Activated CD4-positive, alpha-beta T cell treated with anti-CD3 and anti-CD28 coated beads for 36 hours (primary cell): ENCODE measurements around the gene FRK. TPM values are rescaled to one million over a fixed set of nuclear protein-coding genes. Genes with fewer than 3 reads are reported as not detected.
"Not testable (repeated sequence)": the region's sequence is repeated elsewhere in the genome, so short reads cannot be mapped to it uniquely, and the experiment has no call there.

ENCODE experiments used
- ATAC-seq: fragments of 200-7000 bp; cut with Tn5 transposase; one replicate; pipeline ENCODE4 v1.10.0; 2021; ENCODE audit warnings: mild to moderate bottlenecking, moderate library complexity
- CTCF ChIA-PET: fragments of 350-600 bp; sonication (Branson Sonifier 250); formaldehyde crosslinking; loops from one replicate; lab custom pipeline; 2021; ENCODE audit warnings: antibody characterized with exemption; lab: Charles Lee
- POLR2A ChIA-PET: fragments of 350-600 bp; sonication (Branson Sonifier 250); formaldehyde crosslinking; loops from one replicate; lab custom pipeline; 2021; ENCODE audit warnings: antibody characterized with exemption, inconsistent platforms; lab: Charles Lee
- DNase-seq: peaks from one replicate; pipeline ENCODE4 v3.0.0-alpha.2; 2020
- H3K27ac Mint-ChIP-seq: one replicate; pipeline ENCODE4 v1.8.0; 2021; ENCODE audit warnings: mixed read lengths
- H3K27me3 Mint-ChIP-seq: one replicate; pipeline ENCODE4 v1.8.0; 2021; ENCODE audit warnings: mixed read lengths
- H3K36me3 Mint-ChIP-seq: one replicate; pipeline ENCODE4 v1.8.0; 2021; ENCODE audit warnings: low read depth, mixed read lengths
- H3K4me1 Mint-ChIP-seq: one replicate; pipeline ENCODE4 v1.8.0; 2021; ENCODE audit warnings: mixed read lengths
- H3K4me3 Mint-ChIP-seq: one replicate; pipeline ENCODE4 v1.8.0; 2021; ENCODE audit warnings: mild to moderate bottlenecking, moderate library complexity, mixed read lengths
- H3K9me3 Mint-ChIP-seq: one replicate; pipeline ENCODE4 v1.8.0; 2021; ENCODE audit warnings: low read depth, mixed read lengths
- intact Hi-C, 2 experiments: fragments of 100-400 bp; cut with DNase I in 1 of 2; cut with micrococcal nuclease in 1 of 2; formaldehyde crosslinking; loops; one replicate each; pipeline versions ENCODE4 v1.14.2 to v1.15.1; 2022 to 2024; cut with DNase I, micrococcal nuclease
- total RNA-seq, 2 experiments: library from RNA; stranded (reverse); gene quantifications; one replicate each; pipeline ENCODE4 v1.2.3, GENCODE V29; 2021

The FRK gene
- total RNA-seq, 2 experiments from 2014 or later, result 0.02 to 0.05 TPM

DNA sequence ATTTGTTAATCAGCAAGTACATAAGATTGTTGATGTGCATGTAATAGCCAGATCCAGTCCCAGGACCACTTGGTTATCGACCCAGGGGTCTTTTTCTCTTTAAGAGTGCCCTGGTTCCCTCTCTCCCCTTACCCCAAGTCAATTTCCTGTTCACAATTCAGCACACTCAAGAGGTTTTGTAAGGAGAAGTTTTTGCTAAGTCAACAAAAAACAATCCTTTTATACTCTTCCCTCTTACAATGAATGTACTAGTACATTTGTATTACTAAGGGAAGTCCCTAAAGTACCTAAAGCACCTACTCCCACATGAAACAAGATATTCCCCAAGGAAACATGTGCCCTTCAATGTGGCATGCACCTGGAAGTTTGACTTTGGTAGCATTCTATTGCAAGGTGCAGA, 38.3 kb upstream of the FRK start:
- Mint-ChIP-seq H3K9me3 (peaks cover 11% of the 10 kb centered on the region), H3K27ac (no peak overlapping the region), H3K4me3 (no peak overlapping the region), H3K27me3 (no peaks in the 10 kb centered on the region), H3K36me3 (peaks cover 9% of the 10 kb centered on the region), H3K4me1 (peaks cover 35% of the 10 kb centered on the region)
- intact Hi-C loops, result loop anchor here in 1 of 2 experiments (10.0 kb wide), 1 partner anchor 204 kb away; no protein-coding TSS in a partner anchor
- no peak for ATAC-seq
- ChIA-PET POLR2A (no interaction called here), CTCF (no interaction called here)
- DNase-seq, result no peak

DNA sequence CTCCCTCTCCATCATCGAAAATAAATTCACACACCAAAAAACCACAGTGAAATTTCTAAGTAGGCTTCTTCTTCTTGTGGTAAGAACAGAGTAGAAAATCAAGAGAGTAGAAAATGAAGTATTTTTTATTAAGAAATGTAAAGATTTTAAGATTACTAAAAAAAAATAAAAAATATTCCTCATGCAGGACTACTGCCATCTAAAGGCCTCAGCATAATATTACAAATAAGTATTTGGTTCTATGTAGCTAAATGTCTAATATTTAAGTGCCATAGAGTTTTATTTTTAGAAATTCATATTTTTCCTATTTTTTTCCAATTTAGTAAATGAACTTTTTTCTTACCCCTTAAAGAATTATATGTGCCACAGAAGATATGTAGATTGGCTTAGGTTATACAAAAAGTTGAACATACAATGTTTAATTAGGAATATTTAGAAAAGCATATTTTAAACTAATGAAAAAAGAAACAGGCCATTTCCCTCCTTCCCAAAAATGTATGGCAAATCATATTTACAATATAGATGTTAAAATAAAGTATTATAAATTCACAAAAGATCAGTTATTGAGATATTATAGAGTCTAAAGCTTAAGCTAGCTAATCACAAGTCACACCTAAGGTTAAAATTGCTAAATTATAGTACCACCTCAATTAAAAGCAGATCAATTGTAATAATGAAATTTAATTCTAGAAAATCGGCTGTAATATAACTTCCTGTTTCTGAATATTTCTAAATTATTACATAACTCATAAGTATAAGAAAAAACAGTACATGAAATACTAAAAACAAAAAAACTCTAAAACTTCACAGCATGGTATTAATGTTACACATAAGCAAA, 36.5 kb upstream of the FRK start:
- Mint-ChIP-seq H3K4me1 (peaks cover 18% of the 10 kb centered on the region), H3K4me3 (no peak overlapping the region), H3K9me3 (peaks cover 11% of the 10 kb centered on the region), H3K27me3 (no peaks in the 10 kb centered on the region), H3K27ac (no peak overlapping the region), H3K36me3 (peaks cover 1% of the 10 kb centered on the region)
- no peak for DNase-seq
- ATAC-seq, result no peak
- CTCF ChIA-PET, result interaction anchor here (0.8 to 1.6 kb wide), 4 partner anchors 26 to 86 kb away, joined by 3 to 6 read pairs (median 3); no protein-coding TSS in a partner anchor
- intact Hi-C loops, result loop anchor here in 1 of 2 experiments (10.0 kb wide), 1 partner anchor 202 kb away; no protein-coding TSS in a partner anchor
- POLR2A ChIA-PET, result no interaction called here

DNA sequence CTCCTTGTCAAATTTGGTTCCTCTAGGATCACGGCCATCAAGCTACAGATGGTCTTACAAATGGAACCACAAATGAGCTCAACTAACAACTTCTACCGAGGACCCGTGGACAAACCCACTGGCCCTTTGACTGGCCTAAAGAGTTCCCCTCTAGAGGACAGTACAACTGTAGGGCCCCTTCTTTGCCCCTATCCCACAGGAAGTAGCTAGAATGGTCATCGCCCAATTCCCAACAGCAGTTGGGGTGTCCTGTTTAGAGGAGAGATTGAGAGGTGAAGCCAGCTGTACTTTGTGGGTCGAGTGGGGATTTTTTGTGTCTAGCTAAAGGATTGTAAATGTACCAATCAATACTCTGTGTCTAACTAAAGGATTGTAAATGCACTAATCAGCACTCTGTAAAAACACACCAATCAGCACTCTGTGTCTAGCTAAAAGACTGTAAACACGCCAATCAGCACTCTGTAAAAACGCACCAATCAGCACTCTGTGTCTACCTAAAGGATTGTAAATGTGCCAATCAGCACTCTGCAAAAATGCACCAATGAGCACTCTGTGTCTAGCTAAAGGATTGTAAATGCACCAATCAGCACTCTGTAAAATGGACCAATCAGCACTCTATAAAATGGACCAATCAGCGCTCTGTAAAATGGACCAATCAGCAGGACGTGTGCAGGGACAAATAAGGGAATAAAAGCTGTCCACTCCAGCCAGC, 35.5 kb upstream of the FRK start:
- H3K27ac Mint-ChIP-seq, H3K36me3 Mint-ChIP-seq, H3K27me3 Mint-ChIP-seq, POLR2A ChIA-PET, ATAC-seq, DNase-seq, H3K4me3 Mint-ChIP-seq, H3K4me1 Mint-ChIP-seq: not testable (repeated sequence)
- intact Hi-C loops, result loop anchor here in 1 of 2 experiments (10.0 kb wide), 1 partner anchor 201 kb away; no protein-coding TSS in a partner anchor
- CTCF ChIA-PET, result interaction anchor here (1.0 to 1.6 kb wide), 3 partner anchors 9 to 85 kb away, joined by 3 to 7 read pairs (median 6); no protein-coding TSS in a partner anchor
- peaks cover 11% of the 10 kb centered on the region for H3K9me3 Mint-ChIP-seq

DNA sequence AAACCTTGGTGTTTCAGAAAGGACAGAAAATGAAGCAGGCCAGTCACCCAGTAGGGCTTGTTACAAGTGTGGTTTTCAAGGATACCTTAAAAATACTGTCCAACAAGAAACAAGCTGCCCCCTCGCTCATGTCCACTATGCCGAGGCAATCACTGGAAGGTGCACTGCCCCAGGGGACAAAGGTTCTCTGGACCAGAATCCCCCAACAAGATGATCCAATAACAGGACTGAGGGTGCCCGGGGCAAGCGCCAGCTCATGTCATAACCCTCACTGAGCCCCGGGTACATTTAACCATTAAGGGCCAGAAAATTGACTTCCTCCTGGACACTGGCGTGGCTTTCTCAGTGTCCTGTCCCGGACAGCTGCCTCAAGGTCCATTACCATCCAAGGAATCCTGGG, 33.4 kb upstream of the FRK start:
- no peaks in the 10 kb centered on the region for H3K4me1 Mint-ChIP-seq
- ChIA-PET CTCF (interaction anchor here (1.2 kb wide), 1 partner anchor 19 kb away, joined by 3 read pairs; no protein-coding TSS in a partner anchor), POLR2A (no interaction called here)
- no peak for DNase-seq
- peaks cover 1% of the 10 kb centered on the region for H3K36me3 Mint-ChIP-seq
- no peak overlapping the region for H3K27ac Mint-ChIP-seq
- intact Hi-C loops, result loop anchor here in 1 of 2 experiments (10.0 kb wide), 1 partner anchor 199 kb away; no protein-coding TSS in a partner anchor
- no peaks in the 10 kb centered on the region for H3K27me3 Mint-ChIP-seq
- no peak overlapping the region for H3K4me3 Mint-ChIP-seq
- H3K9me3 Mint-ChIP-seq, result peaks cover 11% of the 10 kb centered on the region
- no peak for ATAC-seq

DNA sequence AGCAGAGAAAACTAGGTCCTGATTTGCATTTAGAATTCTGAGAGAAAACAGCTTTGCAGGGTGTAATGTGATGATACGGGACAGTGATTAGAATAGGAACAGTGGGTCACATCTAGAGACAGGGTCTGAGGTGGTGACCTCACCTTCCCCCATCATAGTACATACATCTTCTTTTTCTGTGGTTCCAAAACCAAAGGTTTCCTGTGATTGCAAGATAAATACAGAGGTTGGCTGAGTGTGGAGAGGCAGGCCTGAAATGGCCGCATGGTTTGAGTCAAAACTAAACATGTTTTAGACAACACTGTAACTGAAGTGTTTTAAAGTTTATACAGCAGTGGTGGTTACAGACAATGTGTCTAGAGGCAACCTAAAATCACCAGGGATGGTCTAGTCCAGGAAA, 29.6 kb upstream of the FRK start:
- no peak for ATAC-seq
- no peak for DNase-seq
- Mint-ChIP-seq H3K4me1 (no peaks in the 10 kb centered on the region), H3K27ac (no peak overlapping the region), H3K27me3 (peaks cover 2% of the 10 kb centered on the region), H3K36me3 (no peaks in the 10 kb centered on the region), H3K4me3 (no peak overlapping the region), H3K9me3 (no peaks in the 10 kb centered on the region)
- CTCF ChIA-PET, result no interaction called here
- POLR2A ChIA-PET, result no interaction called here
- intact Hi-C loops, result loop anchor here in 1 of 2 experiments (10.0 kb wide), 1 partner anchor 195 kb away; no protein-coding TSS in a partner anchor

DNA sequence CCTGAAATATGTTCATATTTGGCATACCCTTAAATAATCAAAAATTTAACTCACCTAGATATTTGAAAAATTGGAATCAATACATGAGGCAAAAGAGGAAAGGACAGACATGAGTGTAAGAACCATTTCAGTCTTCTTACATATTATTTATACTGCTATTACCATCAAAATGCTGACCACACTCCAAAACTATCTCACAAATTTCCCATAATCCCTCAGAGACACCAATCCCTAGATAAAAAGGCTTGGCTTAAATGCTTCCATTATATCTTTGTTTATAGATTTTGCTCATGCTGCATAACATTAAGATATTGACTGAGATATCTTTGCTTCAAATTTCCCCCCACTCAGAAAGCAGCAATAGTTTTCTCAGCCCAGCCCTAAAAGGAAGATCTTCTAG, 28.3 kb upstream of the FRK start:
- CTCF ChIA-PET, result no interaction called here
- Mint-ChIP-seq H3K27me3 (peaks cover 4% of the 10 kb centered on the region), H3K36me3 (no peaks in the 10 kb centered on the region), H3K9me3 (no peaks in the 10 kb centered on the region), H3K27ac (no peak overlapping the region), H3K4me1 (no peaks in the 10 kb centered on the region), H3K4me3 (no peak overlapping the region)
- ATAC-seq (no peak), DNase-seq (no peak)
- intact Hi-C loops, result no loop called here
- POLR2A ChIA-PET, result no interaction called here

DNA sequence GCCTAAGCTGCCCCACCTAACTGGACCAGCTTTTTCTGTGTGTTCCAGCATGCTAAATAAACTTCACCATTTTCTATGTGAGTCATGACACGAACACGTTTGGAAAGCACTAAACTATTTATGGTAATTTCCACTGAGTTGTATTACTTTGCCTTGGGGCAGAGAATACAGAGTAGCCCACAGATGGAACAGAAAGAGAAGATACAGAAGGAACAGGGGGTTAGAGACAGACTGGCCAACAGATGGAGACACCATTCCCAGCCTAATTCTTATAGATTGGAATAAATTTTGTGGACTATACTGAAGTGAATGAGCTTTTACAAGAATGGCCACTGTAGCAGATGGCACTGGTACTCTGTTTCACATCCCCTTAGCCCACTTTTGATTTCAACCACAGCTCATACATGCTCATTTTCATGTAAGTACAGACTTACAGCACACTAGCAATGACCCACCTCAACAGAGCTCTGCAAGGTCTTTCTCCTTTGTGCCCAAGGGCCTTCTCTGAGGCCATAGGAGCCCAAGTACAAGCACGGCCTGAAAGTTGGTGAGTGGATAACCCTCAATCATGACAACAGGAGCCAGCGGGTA, 26.8 kb upstream of the FRK start:
- ChIA-PET POLR2A (no interaction called here), CTCF (interaction anchor here (0.6 to 2.1 kb wide), 2 partner anchors 8 to 703 kb away, joined by 3 to 7 read pairs; no protein-coding TSS in a partner anchor)
- H3K4me3 Mint-ChIP-seq, result no peak overlapping the region
- no peak overlapping the region for H3K27ac Mint-ChIP-seq
- no peak for ATAC-seq
- no peak for DNase-seq
- no peaks in the 10 kb centered on the region for H3K4me1 Mint-ChIP-seq
- no peaks in the 10 kb centered on the region for H3K9me3 Mint-ChIP-seq
- no peaks in the 10 kb centered on the region for H3K36me3 Mint-ChIP-seq
- peaks cover 11% of the 10 kb centered on the region for H3K27me3 Mint-ChIP-seq
- intact Hi-C loops, result no loop called here

DNA sequence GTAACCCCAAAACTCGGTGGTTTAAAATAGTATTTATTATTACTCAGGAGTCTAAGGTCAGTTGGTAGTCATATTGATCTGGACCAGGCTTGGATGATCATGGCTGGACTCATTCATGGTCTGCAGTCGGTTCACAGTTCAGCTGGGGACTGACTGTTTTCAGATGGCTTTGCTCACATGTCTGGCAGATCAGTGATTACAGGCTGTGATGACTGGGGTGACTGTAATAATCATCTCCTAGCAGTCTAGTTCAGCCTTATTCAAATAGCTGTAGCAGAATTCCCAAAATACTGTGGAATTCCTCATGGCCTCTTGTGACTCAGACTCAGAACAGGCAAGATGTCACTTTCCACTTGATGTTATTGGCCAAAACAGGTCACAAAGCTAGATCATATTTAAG, 23.6 kb upstream of the FRK start:
- ATAC-seq (no peak), DNase-seq (no peak)
- no peak overlapping the region for H3K27ac Mint-ChIP-seq
- no peaks in the 10 kb centered on the region for H3K9me3 Mint-ChIP-seq
- H3K4me1 Mint-ChIP-seq, result no peaks in the 10 kb centered on the region
- H3K4me3 Mint-ChIP-seq, result no peak overlapping the region
- CTCF ChIA-PET, result interaction anchor here (0.7 kb wide), 1 partner anchor 1143 kb away, joined by 3 read pairs; no protein-coding TSS in a partner anchor
- H3K36me3 Mint-ChIP-seq, result no peaks in the 10 kb centered on the region
- H3K27me3 Mint-ChIP-seq, result peaks cover 16% of the 10 kb centered on the region
- POLR2A ChIA-PET, result no interaction called here
- intact Hi-C loops, result no loop called here

DNA sequence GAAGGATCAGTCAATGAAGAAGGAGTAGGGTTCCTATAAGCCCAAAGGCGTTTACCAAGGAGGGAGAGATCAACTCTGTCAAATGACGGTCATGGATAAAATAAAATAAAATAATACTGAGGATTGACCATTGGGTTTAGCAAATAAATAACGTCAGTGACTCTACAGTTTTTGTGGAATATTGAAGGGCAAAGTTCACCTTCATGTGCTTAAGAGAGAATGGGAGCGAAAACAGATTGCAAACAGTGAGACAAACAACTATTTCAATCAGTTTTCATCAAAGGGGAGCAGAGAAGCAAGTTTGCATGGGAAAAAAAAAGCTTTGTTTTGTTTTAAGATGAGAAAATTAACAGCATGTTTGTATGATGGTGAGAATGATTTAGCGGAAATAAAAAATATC, 22.4 kb upstream of the FRK start:
- intact Hi-C loops, result no loop called here

DNA sequence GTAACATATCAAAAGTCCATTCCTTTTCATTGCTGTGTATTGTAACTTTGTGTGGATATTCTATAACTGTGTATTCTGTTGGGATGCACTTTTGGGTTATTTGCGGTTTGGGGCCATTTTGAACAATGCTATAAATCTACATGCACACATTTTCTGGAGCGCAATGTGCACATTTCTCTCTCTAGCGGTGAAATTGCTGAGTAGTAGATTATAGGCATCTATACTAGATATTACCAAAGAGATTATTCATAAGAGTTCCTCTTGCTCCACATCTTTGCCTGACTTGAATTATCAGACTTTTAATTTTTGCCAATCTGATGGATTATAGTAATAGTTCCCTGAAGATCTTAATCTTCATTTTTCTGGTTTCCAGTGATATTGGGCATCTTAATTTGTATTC, 18.3 kb upstream of the FRK start:
- Mint-ChIP-seq H3K4me3 (no peak overlapping the region), H3K4me1 (no peaks in the 10 kb centered on the region), H3K36me3 (no peaks in the 10 kb centered on the region), H3K27ac (no peak overlapping the region), H3K9me3 (no peaks in the 10 kb centered on the region), H3K27me3 (peaks cover 23% of the 10 kb centered on the region)
- POLR2A ChIA-PET, result no interaction called here
- intact Hi-C loops, result no loop called here
- ATAC-seq, result no peak
- CTCF ChIA-PET, result interaction anchor here (0.8 kb wide), 1 partner anchor 25 kb away, joined by 4 read pairs; no protein-coding TSS in a partner anchor
- DNase-seq, result no peak

More for the DNA sequence above, 22.4 kb upstream of the FRK start:
- no peaks in the 10 kb centered on the region for H3K36me3 Mint-ChIP-seq
- no peak overlapping the region for H3K27ac Mint-ChIP-seq
- DNase-seq, result no peak
- no peak for ATAC-seq
- H3K4me1 Mint-ChIP-seq, result no peaks in the 10 kb centered on the region
- CTCF ChIA-PET, result no interaction called here
- no peaks in the 10 kb centered on the region for H3K9me3 Mint-ChIP-seq
- H3K4me3 Mint-ChIP-seq, result no peak overlapping the region
- POLR2A ChIA-PET, result no interaction called here
- peaks cover 22% of the 10 kb centered on the region for H3K27me3 Mint-ChIP-seq

DNA sequence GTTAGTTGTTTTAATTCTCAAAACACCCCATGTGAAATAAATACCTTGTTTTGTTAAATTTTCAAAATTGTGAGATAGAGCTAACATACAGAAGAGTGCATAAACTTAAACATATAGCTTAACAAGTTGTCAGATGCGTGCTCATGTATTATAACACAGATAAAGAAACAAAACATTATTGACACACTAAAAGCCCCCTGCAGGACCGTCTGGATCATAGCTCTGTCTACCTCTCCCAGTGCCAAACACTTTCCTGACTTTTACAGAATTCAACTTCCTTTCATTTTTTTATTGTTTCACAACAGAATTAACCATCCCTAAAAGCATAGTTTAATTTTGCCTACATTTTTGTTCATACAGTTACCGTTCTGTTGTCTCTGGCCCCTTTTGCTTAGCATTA, 17.8 kb upstream of the FRK start:
- Mint-ChIP-seq H3K4me1 (no peaks in the 10 kb centered on the region), H3K4me3 (no peak overlapping the region), H3K27me3 (peaks cover 23% of the 10 kb centered on the region), H3K36me3 (no peaks in the 10 kb centered on the region), H3K27ac (no peak overlapping the region), H3K9me3 (no peaks in the 10 kb centered on the region)
- no peak for DNase-seq
- ChIA-PET POLR2A (no interaction called here), CTCF (interaction anchor here (0.8 kb wide), 1 partner anchor 25 kb away, joined by 4 read pairs; no protein-coding TSS in a partner anchor)
- intact Hi-C loops, result no loop called here
- ATAC-seq, result no peak
